GM23338 (cell line): Measurements from ENCODE around the gene PXDN. TPM values are rescaled to one million over a fixed set of nuclear protein-coding genes. Genes with fewer than 3 reads are reported as not detected.

Experiments
- ATAC-seq: fragments of 200-7000 bp; cut with Tn5 transposase; 3 replicates; pipeline ENCODE4 v1.9.1; 2020
- DNase-seq: peaks from one replicate; pipeline ENCODE4 v3.0.0-alpha.2; 2015; ENCODE audit warnings: low spot score
- H2AFZ ChIP-seq: fragments of 200-600 bp; sonication (generic); 2 replicates; pipeline ENCODE4 v1.8.0; 2016; ENCODE audit warnings: antibody characterized with exemption, mild to moderate bottlenecking, moderate library complexity
- H3F3A ChIP-seq: fragments of 200-600 bp; sonication (generic); replicated peaks from 2 replicates; pipeline ENCODE4 v1.8.0; 2017; ENCODE audit warnings: antibody characterized with exemption, mixed run types, low read depth
- H3K27ac ChIP-seq: fragments of 200-600 bp; sonication (generic); 2 replicates; pipeline ENCODE4 v1.6.1; 2016; ENCODE audit warnings: low read depth
- H3K27me3 ChIP-seq: fragments of 200-600 bp; sonication (generic); 2 replicates; pipeline ENCODE4 v1.8.0; 2016; ENCODE audit warnings: mild to moderate bottlenecking, mixed run types, moderate library complexity; ENCODE audit not compliant: insufficient read depth
- H3K36me3 ChIP-seq: fragments of 200-600 bp; sonication (generic); 2 replicates; pipeline ENCODE4 v1.8.0; 2016; ENCODE audit warnings: mild to moderate bottlenecking; ENCODE audit not compliant: insufficient read depth
- H3K4me1 ChIP-seq: fragments of 200-600 bp; sonication (generic); 2 replicates; pipeline ENCODE4 v1.8.0; 2016; ENCODE audit warnings: mild to moderate bottlenecking, moderate library complexity; ENCODE audit not compliant: insufficient read depth
- H3K4me2 ChIP-seq: fragments of 200-600 bp; sonication (generic); 2 replicates; pipeline ENCODE4 v1.7.1; 2017; ENCODE audit warnings: mixed run types
- H3K4me3 ChIP-seq: fragments of 200-600 bp; sonication (generic); 2 replicates; pipeline ENCODE4 v1.6.1; 2016; ENCODE audit warnings: mixed run types
- H3K79me2 ChIP-seq: fragments of 200-600 bp; sonication (generic); replicated peaks from 2 replicates; pipeline ENCODE4 v1.8.0; 2017; ENCODE audit warnings: mild to moderate bottlenecking; ENCODE audit not compliant: insufficient read depth
- H3K9me2 ChIP-seq: fragments of 200-600 bp; sonication (generic); 2 replicates; pipeline ENCODE4 v1.8.0; 2017; ENCODE audit not compliant: insufficient read depth
- H4K20me1 ChIP-seq: fragments of 200-600 bp; sonication (generic); replicated peaks from 2 replicates; pipeline ENCODE4 v1.8.0; 2017; ENCODE audit warnings: mild to moderate bottlenecking; ENCODE audit not compliant: insufficient read depth
- H3K27ac Mint-ChIP-seq: 2 replicates; pipeline ENCODE4 v1.8.0; 2020; ENCODE audit warnings: inconsistent platforms, mild to moderate bottlenecking, moderate library complexity, mixed read lengths
- H3K27me3 Mint-ChIP-seq: 3 replicates; pipeline ENCODE4 v1.8.0; 2022; ENCODE audit warnings: low read depth, mild to moderate bottlenecking, moderate library complexity, mixed read lengths, inconsistent platforms; ENCODE audit not compliant: insufficient read depth, poor library complexity
- H3K36me3 Mint-ChIP-seq: 3 replicates; pipeline ENCODE4 v1.8.0; 2021; ENCODE audit warnings: low read depth, mild to moderate bottlenecking, inconsistent platforms, moderate library complexity, mixed read lengths
- H3K4me1 Mint-ChIP-seq: 3 replicates; pipeline ENCODE4 v1.8.0; 2020; ENCODE audit warnings: mild to moderate bottlenecking, inconsistent platforms, mixed read lengths
- H3K4me3 Mint-ChIP-seq: 3 replicates; pipeline ENCODE4 v1.8.0; 2021; ENCODE audit warnings: moderate library complexity, mild to moderate bottlenecking, inconsistent platforms, mixed read lengths
- H3K9me3 Mint-ChIP-seq: 3 replicates; pipeline ENCODE4 v1.8.0; 2020; ENCODE audit warnings: moderate library complexity, mild to moderate bottlenecking, inconsistent platforms, mixed read lengths
- CREB1 ChIP-seq: fragments of 250-450 bp; sonication (Bioruptor Pico); IDR thresholded peaks from 2 replicates; pipeline ENCODE4 v1.5.0; 2020; ENCODE audit warnings: low read depth, mild to moderate bottlenecking, moderate library complexity
- EZH2 ChIP-seq: fragments of 200-600 bp; sonication (generic); IDR thresholded peaks from one replicate; pipeline ENCODE4 v1.8.0; 2017; ENCODE audit warnings: antibody characterized with exemption, mild to moderate bottlenecking, low read depth; ENCODE audit not compliant: unreplicated experiment
- EZH2phosphoT487 ChIP-seq: fragments of 200-600 bp; sonication (generic); IDR thresholded peaks from one replicate; pipeline ENCODE4 v1.8.1; 2018; ENCODE audit warnings: antibody characterized with exemption; ENCODE audit not compliant: unreplicated experiment
- JUNB ChIP-seq: IDR thresholded peaks from one replicate; pipeline ENCODE4 v1.6.1; 2016; ENCODE audit warnings: antibody characterized with exemption; ENCODE audit not compliant: unreplicated experiment
- NANOG ChIP-seq: IDR thresholded peaks from 2 replicates; pipeline ENCODE4 v1.6.1; 2016; ENCODE audit warnings: antibody characterized with exemption, borderline replicate concordance
- POLR2AphosphoS5 ChIP-seq: IDR thresholded peaks from 2 replicates; pipeline ENCODE4 v1.6.1; 2016; ENCODE audit warnings: antibody characterized with exemption, low read depth
- STAT1 ChIP-seq: IDR thresholded peaks from one replicate; pipeline ENCODE4 v1.6.1; 2016; ENCODE audit warnings: antibody characterized with exemption; ENCODE audit not compliant: unreplicated experiment
- ZNF114 ChIP-seq: fragments of 250-450 bp; sonication (Bioruptor Pico); IDR thresholded peaks from 2 replicates; pipeline ENCODE4 v1.5.0; 2020; ENCODE audit warnings: mild to moderate bottlenecking, moderate library complexity
- ZNF331 ChIP-seq: fragments of 250-450 bp; sonication (Bioruptor Pico); IDR thresholded peaks from 2 replicates; pipeline ENCODE4 v1.5.0; 2020; ENCODE audit warnings: low read depth, mild to moderate bottlenecking, moderate library complexity
- polyA plus RNA-seq: library from polyadenylated mRNA; unstranded; fragments of >200 nt; fragmentation: Nextera tagmentation; extraction: Ambion mirVana; gene quantifications from 2 replicates; pipeline ENCODE4 v1.2.1, GENCODE V29; 2016
- total RNA-seq: library from RNA; depleted of rRNA; stranded (reverse); fragments of >200 nt; shearing (Covaris generic); gene quantifications from 2 replicates; pipeline ENCODE4 v1.2.3, GENCODE V29; 2014
- TF ChIP-seq, protein P1 (sequence below), 2 experiments: fragments of 200-600 bp in 1 of 2; sonication (generic) in 1 of 2; conservative IDR thresholded peaks; 2 replicates each; pipeline versions ENCODE4 v1.5.1 to v1.6.1; 2016 to 2017; ENCODE audit warnings: antibody characterized with exemption in 2 of 2, low read depth in 2 of 2, mild to moderate bottlenecking in 2 of 2, moderate library complexity in 1 of 2
- TF ChIP-seq, protein P2 (sequence below): IDR thresholded peaks from one replicate; pipeline ENCODE4 v1.6.1; 2018; ENCODE audit warnings: antibody characterized with exemption; ENCODE audit not compliant: unreplicated experiment
- TF ChIP-seq, protein P3 (sequence below): IDR thresholded peaks from 2 replicates; pipeline ENCODE4 v1.6.1; 2016; ENCODE audit warnings: antibody characterized with exemption
- TF ChIP-seq, protein P4 (sequence below): fragments of 250-450 bp; sonication (Bioruptor Pico); IDR thresholded peaks from 2 replicates; pipeline ENCODE4 v1.5.0; 2020; ENCODE audit warnings: mild to moderate bottlenecking, moderate library complexity

The PXDN gene
- total and polyA plus RNA-seq, 2 experiments from 2014 or later, result 42.2 to 225 TPM

DNA sequence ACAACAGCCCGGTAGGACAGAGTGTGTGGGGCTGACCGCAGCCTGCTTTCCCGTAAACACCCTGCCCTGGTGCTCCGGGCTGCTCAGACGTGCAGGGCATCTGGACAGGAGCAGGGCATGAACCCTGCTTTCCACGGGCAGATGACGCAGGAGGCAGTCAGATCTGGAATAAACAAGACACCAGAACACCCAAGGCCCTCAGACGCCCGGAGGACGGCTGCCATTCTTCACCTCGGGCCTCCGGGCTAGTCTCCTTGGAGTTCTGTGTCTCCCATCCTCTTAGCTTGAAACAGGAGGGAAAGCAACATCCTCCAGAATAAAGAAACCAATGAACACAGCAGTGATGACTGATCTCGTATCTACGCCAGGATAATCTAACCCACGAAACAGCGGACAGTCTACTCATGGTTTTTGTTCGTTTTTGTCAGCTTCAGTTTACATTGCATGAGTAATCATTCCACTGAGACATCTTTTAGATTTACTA is 7.3 kb downstream of the PXDN start:
- Histone ChIP-seq H3K4me3 (no peak overlapping the region), H3K79me2 (peaks cover 100% of the 10 kb centered on the region), H3K4me1 (peaks cover 13% of the 10 kb centered on the region; the same call in 1 of the 2 replicates), H3K27me3 (no peaks in the 10 kb centered on the region), H2AFZ (no peak overlapping the region), H3K27ac (no peak overlapping the region), H3K36me3 (no peaks in the 10 kb centered on the region), H3F3A (no peaks in the 10 kb centered on the region), H3K4me2 (no peak overlapping the region), H3K9me2 (no peaks in the 10 kb centered on the region), H4K20me1 (peaks cover 37% of the 10 kb centered on the region)
- H3K4me1 Mint-ChIP-seq, result peaks cover 31% of the 10 kb centered on the region
- H3K27me3 Mint-ChIP-seq, result peaks cover 8% of the 10 kb centered on the region
- no peak overlapping the region for H3K27ac Mint-ChIP-seq
- TF ChIP-seq NANOG, result no peak
- TF ChIP-seq ZNF331 (CRISPR knock-in tag), result no peak
- no peak for TF ChIP-seq JUNB
- no peak for TF ChIP-seq STAT1
- no peak for TF ChIP-seq CREB1 (CRISPR knock-in tag)
- TF ChIP-seq EZH2, result no peak
- TF ChIP-seq, protein P1, sequence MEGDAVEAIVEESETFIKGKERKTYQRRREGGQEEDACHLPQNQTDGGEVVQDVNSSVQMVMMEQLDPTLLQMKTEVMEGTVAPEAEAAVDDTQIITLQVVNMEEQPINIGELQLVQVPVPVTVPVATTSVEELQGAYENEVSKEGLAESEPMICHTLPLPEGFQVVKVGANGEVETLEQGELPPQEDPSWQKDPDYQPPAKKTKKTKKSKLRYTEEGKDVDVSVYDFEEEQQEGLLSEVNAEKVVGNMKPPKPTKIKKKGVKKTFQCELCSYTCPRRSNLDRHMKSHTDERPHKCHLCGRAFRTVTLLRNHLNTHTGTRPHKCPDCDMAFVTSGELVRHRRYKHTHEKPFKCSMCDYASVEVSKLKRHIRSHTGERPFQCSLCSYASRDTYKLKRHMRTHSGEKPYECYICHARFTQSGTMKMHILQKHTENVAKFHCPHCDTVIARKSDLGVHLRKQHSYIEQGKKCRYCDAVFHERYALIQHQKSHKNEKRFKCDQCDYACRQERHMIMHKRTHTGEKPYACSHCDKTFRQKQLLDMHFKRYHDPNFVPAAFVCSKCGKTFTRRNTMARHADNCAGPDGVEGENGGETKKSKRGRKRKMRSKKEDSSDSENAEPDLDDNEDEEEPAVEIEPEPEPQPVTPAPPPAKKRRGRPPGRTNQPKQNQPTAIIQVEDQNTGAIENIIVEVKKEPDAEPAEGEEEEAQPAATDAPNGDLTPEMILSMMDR (conservative IDR thresholded peaks at IDR 0.05; ENCODE audit: low read depth in 2 of 2), result no peak
- no peak for TF ChIP-seq EZH2phosphoT487
- TF ChIP-seq, protein P2, sequence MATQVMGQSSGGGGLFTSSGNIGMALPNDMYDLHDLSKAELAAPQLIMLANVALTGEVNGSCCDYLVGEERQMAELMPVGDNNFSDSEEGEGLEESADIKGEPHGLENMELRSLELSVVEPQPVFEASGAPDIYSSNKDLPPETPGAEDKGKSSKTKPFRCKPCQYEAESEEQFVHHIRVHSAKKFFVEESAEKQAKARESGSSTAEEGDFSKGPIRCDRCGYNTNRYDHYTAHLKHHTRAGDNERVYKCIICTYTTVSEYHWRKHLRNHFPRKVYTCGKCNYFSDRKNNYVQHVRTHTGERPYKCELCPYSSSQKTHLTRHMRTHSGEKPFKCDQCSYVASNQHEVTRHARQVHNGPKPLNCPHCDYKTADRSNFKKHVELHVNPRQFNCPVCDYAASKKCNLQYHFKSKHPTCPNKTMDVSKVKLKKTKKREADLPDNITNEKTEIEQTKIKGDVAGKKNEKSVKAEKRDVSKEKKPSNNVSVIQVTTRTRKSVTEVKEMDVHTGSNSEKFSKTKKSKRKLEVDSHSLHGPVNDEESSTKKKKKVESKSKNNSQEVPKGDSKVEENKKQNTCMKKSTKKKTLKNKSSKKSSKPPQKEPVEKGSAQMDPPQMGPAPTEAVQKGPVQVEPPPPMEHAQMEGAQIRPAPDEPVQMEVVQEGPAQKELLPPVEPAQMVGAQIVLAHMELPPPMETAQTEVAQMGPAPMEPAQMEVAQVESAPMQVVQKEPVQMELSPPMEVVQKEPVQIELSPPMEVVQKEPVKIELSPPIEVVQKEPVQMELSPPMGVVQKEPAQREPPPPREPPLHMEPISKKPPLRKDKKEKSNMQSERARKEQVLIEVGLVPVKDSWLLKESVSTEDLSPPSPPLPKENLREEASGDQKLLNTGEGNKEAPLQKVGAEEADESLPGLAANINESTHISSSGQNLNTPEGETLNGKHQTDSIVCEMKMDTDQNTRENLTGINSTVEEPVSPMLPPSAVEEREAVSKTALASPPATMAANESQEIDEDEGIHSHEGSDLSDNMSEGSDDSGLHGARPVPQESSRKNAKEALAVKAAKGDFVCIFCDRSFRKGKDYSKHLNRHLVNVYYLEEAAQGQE, result no peak
- TF ChIP-seq, protein P3, sequence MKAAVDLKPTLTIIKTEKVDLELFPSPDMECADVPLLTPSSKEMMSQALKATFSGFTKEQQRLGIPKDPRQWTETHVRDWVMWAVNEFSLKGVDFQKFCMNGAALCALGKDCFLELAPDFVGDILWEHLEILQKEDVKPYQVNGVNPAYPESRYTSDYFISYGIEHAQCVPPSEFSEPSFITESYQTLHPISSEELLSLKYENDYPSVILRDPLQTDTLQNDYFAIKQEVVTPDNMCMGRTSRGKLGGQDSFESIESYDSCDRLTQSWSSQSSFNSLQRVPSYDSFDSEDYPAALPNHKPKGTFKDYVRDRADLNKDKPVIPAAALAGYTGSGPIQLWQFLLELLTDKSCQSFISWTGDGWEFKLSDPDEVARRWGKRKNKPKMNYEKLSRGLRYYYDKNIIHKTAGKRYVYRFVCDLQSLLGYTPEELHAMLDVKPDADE, result no peak
- no peak for TF ChIP-seq POLR2AphosphoS5
- TF ChIP-seq ZNF114 (CRISPR knock-in tag), result no peak
- TF ChIP-seq, protein P4, sequence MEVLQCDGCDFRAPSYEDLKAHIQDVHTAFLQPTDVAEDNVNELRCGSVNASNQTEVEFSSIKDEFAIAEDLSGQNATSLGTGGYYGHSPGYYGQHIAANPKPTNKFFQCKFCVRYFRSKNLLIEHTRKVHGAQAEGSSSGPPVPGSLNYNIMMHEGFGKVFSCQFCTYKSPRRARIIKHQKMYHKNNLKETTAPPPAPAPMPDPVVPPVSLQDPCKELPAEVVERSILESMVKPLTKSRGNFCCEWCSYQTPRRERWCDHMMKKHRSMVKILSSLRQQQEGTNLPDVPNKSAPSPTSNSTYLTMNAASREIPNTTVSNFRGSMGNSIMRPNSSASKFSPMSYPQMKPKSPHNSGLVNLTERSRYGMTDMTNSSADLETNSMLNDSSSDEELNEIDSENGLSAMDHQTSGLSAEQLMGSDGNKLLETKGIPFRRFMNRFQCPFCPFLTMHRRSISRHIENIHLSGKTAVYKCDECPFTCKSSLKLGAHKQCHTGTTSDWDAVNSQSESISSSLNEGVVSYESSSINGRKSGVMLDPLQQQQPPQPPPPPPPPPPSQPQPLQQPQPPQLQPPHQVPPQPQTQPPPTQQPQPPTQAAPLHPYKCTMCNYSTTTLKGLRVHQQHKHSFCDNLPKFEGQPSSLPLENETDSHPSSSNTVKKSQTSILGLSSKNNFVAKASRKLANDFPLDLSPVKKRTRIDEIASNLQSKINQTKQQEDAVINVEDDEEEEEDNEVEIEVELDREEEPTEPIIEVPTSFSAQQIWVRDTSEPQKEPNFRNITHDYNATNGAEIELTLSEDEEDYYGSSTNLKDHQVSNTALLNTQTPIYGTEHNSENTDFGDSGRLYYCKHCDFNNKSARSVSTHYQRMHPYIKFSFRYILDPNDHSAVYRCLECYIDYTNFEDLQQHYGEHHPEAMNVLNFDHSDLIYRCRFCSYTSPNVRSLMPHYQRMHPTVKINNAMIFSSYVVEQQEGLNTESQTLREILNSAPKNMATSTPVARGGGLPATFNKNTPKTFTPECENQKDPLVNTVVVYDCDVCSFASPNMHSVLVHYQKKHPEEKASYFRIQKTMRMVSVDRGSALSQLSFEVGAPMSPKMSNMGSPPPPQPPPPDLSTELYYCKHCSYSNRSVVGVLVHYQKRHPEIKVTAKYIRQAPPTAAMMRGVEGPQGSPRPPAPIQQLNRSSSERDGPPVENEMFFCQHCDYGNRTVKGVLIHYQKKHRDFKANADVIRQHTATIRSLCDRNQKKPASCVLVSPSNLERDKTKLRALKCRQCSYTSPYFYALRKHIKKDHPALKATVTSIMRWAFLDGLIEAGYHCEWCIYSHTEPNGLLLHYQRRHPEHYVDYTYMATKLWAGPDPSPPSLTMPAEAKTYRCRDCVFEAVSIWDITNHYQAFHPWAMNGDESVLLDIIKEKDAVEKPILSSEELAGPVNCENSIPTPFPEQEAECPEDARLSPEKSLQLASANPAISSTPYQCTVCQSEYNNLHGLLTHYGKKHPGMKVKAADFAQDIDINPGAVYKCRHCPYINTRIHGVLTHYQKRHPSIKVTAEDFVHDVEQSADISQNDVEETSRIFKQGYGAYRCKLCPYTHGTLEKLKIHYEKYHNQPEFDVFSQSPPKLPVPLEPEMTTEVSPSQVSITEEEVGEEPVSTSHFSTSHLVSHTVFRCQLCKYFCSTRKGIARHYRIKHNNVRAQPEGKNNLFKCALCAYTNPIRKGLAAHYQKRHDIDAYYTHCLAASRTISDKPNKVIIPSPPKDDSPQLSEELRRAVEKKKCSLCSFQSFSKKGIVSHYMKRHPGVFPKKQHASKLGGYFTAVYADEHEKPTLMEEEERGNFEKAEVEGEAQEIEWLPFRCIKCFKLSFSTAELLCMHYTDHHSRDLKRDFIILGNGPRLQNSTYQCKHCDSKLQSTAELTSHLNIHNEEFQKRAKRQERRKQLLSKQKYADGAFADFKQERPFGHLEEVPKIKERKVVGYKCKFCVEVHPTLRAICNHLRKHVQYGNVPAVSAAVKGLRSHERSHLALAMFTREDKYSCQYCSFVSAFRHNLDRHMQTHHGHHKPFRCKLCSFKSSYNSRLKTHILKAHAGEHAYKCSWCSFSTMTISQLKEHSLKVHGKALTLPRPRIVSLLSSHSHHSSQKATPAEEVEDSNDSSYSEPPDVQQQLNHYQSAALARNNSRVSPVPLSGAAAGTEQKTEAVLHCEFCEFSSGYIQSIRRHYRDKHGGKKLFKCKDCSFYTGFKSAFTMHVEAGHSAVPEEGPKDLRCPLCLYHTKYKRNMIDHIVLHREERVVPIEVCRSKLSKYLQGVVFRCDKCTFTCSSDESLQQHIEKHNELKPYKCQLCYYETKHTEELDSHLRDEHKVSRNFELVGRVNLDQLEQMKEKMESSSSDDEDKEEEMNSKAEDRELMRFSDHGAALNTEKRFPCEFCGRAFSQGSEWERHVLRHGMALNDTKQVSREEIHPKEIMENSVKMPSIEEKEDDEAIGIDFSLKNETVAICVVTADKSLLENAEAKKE, result no peak
- peaks cover 48% of the 10 kb centered on the region for H3K36me3 Mint-ChIP-seq
- DNase-seq (no peak), ATAC-seq (no peak)
- H3K4me3 Mint-ChIP-seq, result no peak overlapping the region
- peaks cover 21% of the 10 kb centered on the region; the same call in 2 of the 3 replicates for H3K9me3 Mint-ChIP-seq
